Astrocyte of the spinal cord (primary cell): Measurements from ENCODE around the gene NTN5.

Experiments
- DNase-seq: peaks from one replicate; pipeline ENCODE4 v3.0.0; 2011; ENCODE audit warnings: low read depth, low spot score
- H3K4me3 ChIP-seq: 2 replicates; pipeline ENCODE4 v1.5.1; 2011; ENCODE audit warnings: low read depth, mild to moderate bottlenecking, low read length, moderate library complexity
- CTCF ChIP-seq: IDR thresholded peaks from 2 replicates; pipeline ENCODE4 v1.5.1; 2012; ENCODE audit warnings: low read depth, mild to moderate bottlenecking, low read length, inconsistent platforms
- in situ Hi-C: cut with HindIII; loops from 2 replicates; pipeline ENCODE4 v1.10.0; 2017; ENCODE audit warnings: low sequenced_read_pairs

Gene NTN5

GRCh38 chr19:48645620-48646000, 27.2 kb downstream of the NTN5 start:
- peak overlapping the region; percentile 42 for H3K4me3 ChIP-seq
- no peak for TF ChIP-seq CTCF
- DNase-seq, result no peak
- in situ Hi-C loops, result no loop called here

- in situ Hi-C loops, result no loop called here
- H3K4me3 ChIP-seq, result peak overlapping the region; percentile 42
- no peak for TF ChIP-seq CTCF
- DNase-seq, result peak; percentile 74
Measured at GRCh38 chr19:48644839-48645619, 27.8 kb downstream of the NTN5 start.

GRCh38 chr19:48644355-48644754, 28.5 kb downstream of the NTN5 start:
- in situ Hi-C loops, result no loop called here
- no peak for TF ChIP-seq CTCF
- H3K4me3 ChIP-seq, result no peak overlapping the region
- no peak for DNase-seq

- no peak for TF ChIP-seq CTCF
- no peak for DNase-seq
- in situ Hi-C loops, result no loop called here
Measured at GRCh38 chr19:48642862-48643261, 30.0 kb downstream of the NTN5 start.

GRCh38 chr19:48641850-48642249, 31.0 kb downstream of the NTN5 start:
- no peak overlapping the region for H3K4me3 ChIP-seq
- DNase-seq, result no peak
- TF ChIP-seq CTCF, result no peak
- in situ Hi-C loops, result no loop called here

More at GRCh38 chr19:48642862-48643261, 30.0 kb downstream of the NTN5 start:
- H3K4me3 ChIP-seq, result no peak overlapping the region

DNA sequence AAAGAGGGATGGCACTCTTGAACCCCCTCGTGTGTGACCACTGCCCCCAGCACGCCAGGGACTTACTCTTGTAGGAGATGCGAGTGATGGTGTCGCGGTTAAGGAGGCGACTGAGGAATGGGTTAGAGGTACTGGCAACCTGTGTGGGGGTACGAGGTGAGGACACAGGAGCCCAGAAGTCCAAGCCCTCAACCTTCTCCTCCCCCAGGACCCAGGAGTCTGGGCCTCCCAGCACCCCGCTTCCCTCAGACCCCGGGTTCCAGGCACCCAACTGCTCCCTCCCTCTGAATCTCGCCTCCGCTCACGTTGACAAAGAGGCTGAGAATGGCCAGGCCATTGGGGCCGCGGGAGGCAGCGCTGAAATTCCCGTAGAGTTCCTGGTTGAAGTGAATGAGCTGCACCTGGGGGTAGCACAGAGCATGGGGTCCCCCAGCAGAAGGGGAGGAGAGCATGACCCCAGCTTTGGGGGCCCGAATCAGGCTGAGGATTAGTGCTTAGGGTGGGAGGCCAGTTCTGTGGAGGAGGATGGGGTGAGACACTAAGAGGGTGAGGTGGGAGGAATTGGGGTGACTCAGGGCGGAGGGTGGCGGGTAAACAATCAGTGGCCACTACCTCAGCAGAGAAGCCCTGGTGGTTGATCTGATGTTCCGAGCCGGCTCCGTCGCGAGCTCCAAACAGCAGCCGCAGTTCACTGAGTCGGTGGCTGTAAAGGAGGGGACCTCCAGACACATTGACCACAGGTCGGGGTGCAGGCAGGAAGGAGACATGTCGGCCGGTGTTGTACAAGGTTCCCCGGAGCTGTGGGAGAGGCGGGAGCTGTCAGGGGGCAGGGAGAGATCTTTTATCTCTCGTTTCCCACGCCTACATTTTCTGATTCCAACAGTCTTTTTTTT, 33.1 kb downstream of the NTN5 start:
- no peak overlapping the region for H3K4me3 ChIP-seq
- TF ChIP-seq CTCF, result no peak
- no peak for DNase-seq
- in situ Hi-C loops, result no loop called here
